HG03439 (cell line): ENCODE measurements around the gene PHOX2A.

Source experiments
- ATAC-seq: cut with Tn5 transposase; IDR thresholded peaks from one replicate; pipeline ENCODE4 v1.9.1; 2021; ENCODE audit warnings: mild to moderate bottlenecking, moderate library complexity; ENCODE audit not compliant: unreplicated experiment

Gene PHOX2A

GRCh38 chr11:72250661-72251464 is 6.9 kb upstream of the PHOX2A start:
- ATAC-seq: no peak

- no peak for ATAC-seq
Observed at GRCh38 chr11:72249961-72250360, 6.0 kb upstream of the PHOX2A start.

- no peak for ATAC-seq
Observed at GRCh38 chr11:72247584-72247983, 3.6 kb upstream of the PHOX2A start.

GRCh38 chr11:72245263-72245816 is 1.4 kb upstream of the PHOX2A start:
- no peak for ATAC-seq

- no peak for ATAC-seq
Observed at GRCh38 chr11:72244361-72245262, 636 bp upstream of the PHOX2A start.

GRCh38 chr11:72243173-72244059 is 560 bp downstream of the PHOX2A start:
- ATAC-seq: no peak

GRCh38 chr11:72242141-72242540 is 1.8 kb downstream of the PHOX2A start:
- no peak for ATAC-seq

- ATAC-seq: no peak
Observed at GRCh38 chr11:72241291-72241781, 2.6 kb downstream of the PHOX2A start.

GRCh38 chr11:72240461-72241290 is 3.3 kb downstream of the PHOX2A start:
- ATAC-seq: no peak

- no peak for ATAC-seq
Observed at GRCh38 chr11:72239849-72240460, 4.0 kb downstream of the PHOX2A start.

GRCh38 chr11:72239313-72239848 is 4.6 kb downstream of the PHOX2A start:
- ATAC-seq: no peak

GRCh38 chr11:72238492-72239312 is 5.3 kb downstream of the PHOX2A start:
- ATAC-seq: no peak

- ATAC-seq: no peak
Observed at GRCh38 chr11:72238040-72238450, 5.9 kb downstream of the PHOX2A start.

- no peak for ATAC-seq
Observed at GRCh38 chr11:72237112-72237931, 6.7 kb downstream of the PHOX2A start.

- ATAC-seq: no peak
Observed at GRCh38 chr11:72236774-72237111, 7.2 kb downstream of the PHOX2A start.

- no peak for ATAC-seq
Observed at GRCh38 chr11:72236083-72236697, 7.8 kb downstream of the PHOX2A start.
